H1 (cell line): ENCODE measurements around the gene GAB2. TPM values are rescaled to one million over a fixed set of nuclear protein-coding genes. Genes with fewer than 3 reads are reported as not detected.

Experiments
- CTCF ChIA-PET: fragments of 300-600 bp; sonication (Branson Sonifier 250); formaldehyde crosslinking; loops from one replicate; lab custom pipeline; 2021; ENCODE audit not compliant: partially characterized antibody; lab: Charles Lee
- POLR2A ChIA-PET: fragments of 300-600 bp; sonication (Branson Sonifier 250); formaldehyde crosslinking; loops from one replicate; lab custom pipeline; 2021; ENCODE audit warnings: inconsistent platforms; ENCODE audit not compliant: partially characterized antibody; lab: Charles Lee
- DNase-seq, 2 experiments: peaks; one replicate each; pipeline versions ENCODE4 v3.0.0 to v3.0.0-alpha.2; 2010 to 2022; ENCODE audit warnings: low spot score in 2 of 2, low read depth in 1 of 2, mixed read lengths in 1 of 2
- FAIRE-seq: peaks from 2 replicates; lab custom pipeline; 2011; peaks lifted over from hg19 to GRCh38; lab: Jason Lieb, UNC
- H2AFZ ChIP-seq: 2 replicates; pipeline ENCODE4 v1.8.1; 2012; ENCODE audit warnings: low read length, inconsistent platforms
- H2AK5ac ChIP-seq: 2 replicates; pipeline ENCODE4 v1.6.1; 2013; ENCODE audit warnings: low read depth, low read length
- H2BK120ac ChIP-seq: replicated peaks from 2 replicates; pipeline ENCODE3; 2013; ENCODE audit warnings: low read depth, low read length, inconsistent platforms
- H2BK12ac ChIP-seq: 2 replicates; pipeline ENCODE4 v1.6.1; 2013; ENCODE audit warnings: low read depth, low read length
- H2BK15ac ChIP-seq: 2 replicates; pipeline ENCODE4 v1.6.1; 2013; ENCODE audit warnings: low read length
- H2BK20ac ChIP-seq: 2 replicates; pipeline ENCODE4 v1.6.1; 2013; ENCODE audit warnings: low read length
- H2BK5ac ChIP-seq: 2 replicates; pipeline ENCODE4 v1.6.1; 2013; ENCODE audit warnings: low read depth, low read length
- H3K14ac ChIP-seq: 2 replicates; pipeline ENCODE4 v1.6.1; 2013; ENCODE audit warnings: inconsistent platforms; ENCODE audit not compliant: insufficient read length
- H3K18ac ChIP-seq: 2 replicates; pipeline ENCODE4 v1.6.1; 2013; ENCODE audit warnings: low read length; ENCODE audit errors: extremely low read depth
- H3K23ac ChIP-seq: 2 replicates; pipeline ENCODE4 v1.6.1; 2013; ENCODE audit warnings: inconsistent platforms; ENCODE audit not compliant: insufficient read length
- H3K23me2 ChIP-seq: 2 replicates; pipeline ENCODE4 v1.6.1; 2013; ENCODE audit warnings: low read depth, low read length
- H3K27ac ChIP-seq: 2 replicates; pipeline ENCODE4 v1.6.1; 2011; ENCODE audit warnings: low read depth, low read length, inconsistent platforms
- H3K27me3 ChIP-seq, 4 experiments: replicated peaks in 1 of 4; 1 replicate in 1 of 4; 2 replicates in 3 of 4; pipeline versions ENCODE4 v1.6.1 to v1.8.1; 2011 to 2013; ENCODE audit warnings: low read length in 3 of 4, mild to moderate bottlenecking in 3 of 4, inconsistent platforms in 2 of 4, mixed read lengths in 2 of 4, moderate library complexity in 1 of 4; ENCODE audit not compliant: control insufficient read depth in 3 of 4, insufficient read depth in 3 of 4; ENCODE audit errors: extremely low read depth in 1 of 4
- H3K36me3 ChIP-seq, 4 experiments: 2 replicates each; pipeline versions ENCODE4 v1.6.1 to v1.8.1; 2011 to 2013; ENCODE audit warnings: mild to moderate bottlenecking in 4 of 4, low read length in 3 of 4, moderate library complexity in 2 of 4, control low read depth in 1 of 4, inconsistent platforms in 1 of 4; ENCODE audit not compliant: insufficient read depth in 4 of 4, control insufficient read depth in 2 of 4
- H3K4ac ChIP-seq: replicated peaks from 2 replicates; pipeline ENCODE3; 2013; ENCODE audit warnings: low read length, low read depth, mixed read lengths, inconsistent platforms; ENCODE audit not compliant: insufficient read length
- H3K4me1 ChIP-seq, 4 experiments: replicated peaks in 1 of 4; 1 replicate in 1 of 4; 2 replicates in 3 of 4; pipeline versions ENCODE4 v1.6.1 to v1.8.1; 2011 to 2013; ENCODE audit warnings: low read length in 3 of 4, inconsistent platforms in 2 of 4, mixed read lengths in 1 of 4; ENCODE audit not compliant: insufficient read depth in 4 of 4, control insufficient read depth in 3 of 4
- H3K4me2 ChIP-seq, 2 experiments: 2 replicates each; pipeline versions ENCODE4 v1.6.1 to v1.8.1; 2011 to 2013; ENCODE audit warnings: low read depth in 2 of 2, low read length in 2 of 2, control low read depth in 1 of 2, inconsistent platforms in 1 of 2, mild to moderate bottlenecking in 1 of 2; ENCODE audit not compliant: insufficient read depth in 1 of 2
- H3K4me3 ChIP-seq, 4 experiments: fragments of 200-600, 300-600 bp in 1 of 4; sonication (generic), shearing (Covaris generic), sonication (Bioruptor Twin) in 1 of 4; 2 replicates each; pipeline versions ENCODE4 v1.5.1 to v1.8.1; 2011 to 2016; ENCODE audit warnings: low read length in 4 of 4, low read depth in 3 of 4, control low read depth in 2 of 4, inconsistent platforms in 2 of 4, mild to moderate bottlenecking in 2 of 4, mixed read lengths in 1 of 4, moderate library complexity in 1 of 4; ENCODE audit not compliant: insufficient read depth in 2 of 4; ENCODE audit errors: extremely low read depth in 1 of 4
- H3K56ac ChIP-seq: replicated peaks from 2 replicates; pipeline ENCODE3; 2013; ENCODE audit warnings: low read depth, mild to moderate bottlenecking, mixed read lengths, low read length, inconsistent platforms; ENCODE audit not compliant: insufficient read length
- H3K79me1 ChIP-seq: 2 replicates; pipeline ENCODE4 v1.6.1; 2013; ENCODE audit warnings: low read depth, low read length, control low read depth
- H3K79me2 ChIP-seq, 2 experiments: 2 replicates each; pipeline versions ENCODE4 v1.6.1 to v1.8.1; 2012 to 2013; ENCODE audit warnings: low read length in 2 of 2, mild to moderate bottlenecking in 2 of 2, inconsistent platforms in 1 of 2; ENCODE audit not compliant: insufficient read depth in 2 of 2, control insufficient read depth in 1 of 2
- H3K9ac ChIP-seq, 4 experiments: replicated peaks in 1 of 4; 1 replicate in 1 of 4; 2 replicates in 3 of 4; pipeline versions ENCODE4 v1.6.1 to v1.8.1; 2011 to 2013; ENCODE audit warnings: low read depth in 3 of 4, low read length in 3 of 4, control low read depth in 2 of 4, mild to moderate bottlenecking in 2 of 4, moderate library complexity in 2 of 4, inconsistent platforms in 1 of 4; ENCODE audit errors: extremely low read depth in 1 of 4
- H3K9me3 ChIP-seq, 2 experiments: 2 replicates each; pipeline versions ENCODE4 v1.6.1 to v1.8.1; 2012 to 2013; ENCODE audit warnings: mild to moderate bottlenecking in 2 of 2, moderate library complexity in 2 of 2, control low read depth in 1 of 2, inconsistent platforms in 1 of 2, low read depth in 1 of 2, low read length in 1 of 2, mixed read lengths in 1 of 2; ENCODE audit not compliant: insufficient read depth in 2 of 2
- H4K20me1 ChIP-seq, 2 experiments: replicated peaks in 1 of 2; 2 replicates each; pipeline versions ENCODE3 to v1.8.1; 2011 to 2013; ENCODE audit warnings: inconsistent platforms in 2 of 2, low read length in 2 of 2, mild to moderate bottlenecking in 1 of 2; ENCODE audit not compliant: insufficient read depth in 2 of 2, control insufficient read depth in 1 of 2
- H4K5ac ChIP-seq: 2 replicates; pipeline ENCODE4 v1.6.1; 2013; ENCODE audit warnings: low read length, low read depth, mixed read lengths, inconsistent platforms; ENCODE audit not compliant: insufficient read length
- H4K8ac ChIP-seq: 2 replicates; pipeline ENCODE4 v1.8.0; 2013; ENCODE audit warnings: mild to moderate bottlenecking, moderate library complexity, low read length, inconsistent platforms; ENCODE audit not compliant: insufficient read depth; ENCODE audit errors: extremely low read depth
- H4K91ac ChIP-seq: replicated peaks from 2 replicates; pipeline ENCODE3; 2013; ENCODE audit warnings: low read length, mixed read lengths, inconsistent platforms; ENCODE audit not compliant: insufficient read length
- BCL11A ChIP-seq, 2 experiments: IDR thresholded peaks; one replicate each; pipeline ENCODE4 v1.6.1; 2011; ENCODE audit warnings: low read depth in 2 of 2, low read length in 2 of 2, mild to moderate bottlenecking in 2 of 2
- BRCA1 ChIP-seq: IDR thresholded peaks from 2 replicates; pipeline ENCODE4 v1.6.1; 2012; ENCODE audit warnings: low read depth, low read length, improper control_type of control experiment
- PHF8 ChIP-seq: fragments of 200-600 bp; sonication (generic); conservative IDR thresholded peaks from 2 replicates; pipeline ENCODE4 v1.7.1; 2012; ENCODE audit warnings: low read depth, mild to moderate bottlenecking, inconsistent platforms, low read length, moderate library complexity
- RXRA ChIP-seq: IDR thresholded peaks from 2 replicates; pipeline ENCODE4 v1.6.1; 2011; ENCODE audit warnings: low read depth, mild to moderate bottlenecking, low read length, moderate library complexity; ENCODE audit not compliant: insufficient read depth
- SIRT6 ChIP-seq: IDR thresholded peaks from one replicate; pipeline ENCODE4 v1.7.1; 2012; ENCODE audit warnings: low read length, inconsistent platforms
- SRF ChIP-seq: IDR thresholded peaks from 2 replicates; pipeline ENCODE4 v1.6.1; 2011; ENCODE audit warnings: mild to moderate bottlenecking, low read depth, low read length, moderate library complexity
- TAF1 ChIP-seq: IDR thresholded peaks from 2 replicates; pipeline ENCODE4 v1.6.1; 2011; ENCODE audit warnings: mild to moderate bottlenecking, low read depth, low read length
- WGBS, 2 experiments: shearing (Covaris generic) in 1 of 2; methylation state at CpG; one replicate each; pipeline versions ENCODE4 v1.1.6 to v1.1.7; 2013 to 2015; ENCODE audit warnings: low lambda C conversion rate in 2 of 2, mixed read lengths in 2 of 2, inconsistent platforms in 1 of 2, low coverage in 1 of 2, missing lambda C conversion rate in 1 of 2; ENCODE audit not compliant: insufficient replicate concordance in 2 of 2, insufficient coverage in 1 of 2, insufficient read length in 1 of 2; ENCODE audit errors: extremely low coverage in 1 of 2, missing lambda C conversion rate in 1 of 2; 5-methylcytosine and 5-hydroxymethylcytosine counted together
- polyA plus RNA-seq, 7 experiments: library from polyadenylated mRNA; depleted of rRNA in 3 of 7; stranded (reverse) in 5 of 7; unstranded in 2 of 7; fragments of >200 nt in 5 of 7; fragments of 200-250 nt in 2 of 7; gene quantifications; 1 replicate in 5 of 7; 2 replicates in 1 of 7; 4 replicates in 1 of 7; pipeline versions ENCODE4 v1.2.1 to v1.2.3, GENCODE V29; 2011 to 2013; ENCODE audit warnings: missing spikeins in 2 of 7, mixed read lengths in 2 of 7
- total RNA-seq: library from RNA; stranded (reverse); fragmentation: NEBNext Ultra II Directional; extraction: Animal tissue kit (Norgen Biotek cat#: 25700); gene quantifications from 2 replicates; pipeline ENCODE4 v1.2.1, GENCODE V29; 2021

GAB2 gene
- total and polyA plus RNA-seq, 2 of the 8 experiments (the other 6 are each of a cell fraction or from before 2014, with no cell fraction given) = 6.3 to 14.0 TPM

- no peaks in the 10 kb centered on the region for H3K4me1 ChIP-seq
- no peaks in the 10 kb centered on the region for H3K79me2 ChIP-seq
- ChIA-PET POLR2A (interaction anchor here (1.3 kb wide), 1 partner anchor 11 kb away, joined by 3 read pairs; no protein-coding TSS in a partner anchor), CTCF (no interaction called here)
- no peak overlapping the region for H3K27ac ChIP-seq
- no peak overlapping the region for H4K5ac ChIP-seq
- no peaks in the 10 kb centered on the region for H4K20me1 ChIP-seq
- no peak overlapping the region for H2BK15ac ChIP-seq
- no peak for FAIRE-seq
- H3K23me2 ChIP-seq = no peaks in the 10 kb centered on the region; the same call in 1 of the 2 replicates
- no peak overlapping the region for H3K4me3 ChIP-seq
- 88% methylated on average over 2 of the region's 2 CpGs; no CpG with 5 or more reads in 1 of the 2 experiments for WGBS, 2 experiments
- no peak overlapping the region for H3K14ac ChIP-seq
- no peaks in the 10 kb centered on the region; a peak in 2 of 8 replicates for H3K36me3 ChIP-seq
- no peak overlapping the region for H4K91ac ChIP-seq
- no peak overlapping the region for H2AK5ac ChIP-seq
- no peak overlapping the region for H3K4me2 ChIP-seq
- H3K9ac ChIP-seq = no peak overlapping the region
- no peaks in the 10 kb centered on the region for H3K27me3 ChIP-seq
- no peak overlapping the region for H2BK20ac ChIP-seq
- no peak overlapping the region for H2AFZ ChIP-seq
- H3K9me3 ChIP-seq = no peaks in the 10 kb centered on the region
- no peak overlapping the region for H3K18ac ChIP-seq
- no peak overlapping the region for H3K56ac ChIP-seq
- DNase-seq = no peak
- no peak overlapping the region for H4K8ac ChIP-seq
- no peak overlapping the region for H3K23ac ChIP-seq
- H3K4ac ChIP-seq = no peak overlapping the region
- TF ChIP-seq SRF = no peak
- no peak for TF ChIP-seq SIRT6
- no peak for TF ChIP-seq TAF1
- no peak for TF ChIP-seq BCL11A (IDR thresholded peaks at IDR 0.05; ENCODE audit: low read depth in 2 of 2, low read length in 2 of 2)
- TF ChIP-seq RXRA = no peak
- no peak for TF ChIP-seq BRCA1
- TF ChIP-seq PHF8 = no peak
- no peaks in the 10 kb centered on the region for H3K79me1 ChIP-seq
- no peak overlapping the region for H2BK120ac ChIP-seq
- H2BK5ac ChIP-seq = no peak overlapping the region
- H2BK12ac ChIP-seq = no peak overlapping the region
Observed at GRCh38 chr11:78281511-78281910, 136.1 kb downstream of the GAB2 start.
